Right lung (tissue), 10 donors: ENCODE results near the gene CYSLTR1. TPM values are rescaled to one million over a fixed set of nuclear protein-coding genes. Genes with fewer than 3 reads are reported as not detected.
"Not testable (repeated sequence)": the region's sequence is repeated elsewhere in the genome, so short reads cannot be mapped to it uniquely, and the experiment has no call there.

Experiments used
- DNase-seq, 2 donors: peaks; one replicate each; pipeline ENCODE4 v3.0.0-alpha.2; 2013
- long read RNA-seq, 8 donors: transcript quantifications; one replicate each; lab custom pipeline, GENCODE V29; 2026
- polyA plus RNA-seq, 5 donors: library from polyadenylated mRNA; unstranded; fragments of 120-200 nt; gene quantifications; one replicate each; pipeline versions ENCODE4 v1.2.1 to v1.2.3, GENCODE V29; 2013; ENCODE audit warnings: inconsistent platforms in 1 of 5, low replicate concordance in 1 of 5; ENCODE audit not compliant: insufficient read length in 5 of 5, insufficient read depth in 1 of 5

Gene CYSLTR1, protein sequence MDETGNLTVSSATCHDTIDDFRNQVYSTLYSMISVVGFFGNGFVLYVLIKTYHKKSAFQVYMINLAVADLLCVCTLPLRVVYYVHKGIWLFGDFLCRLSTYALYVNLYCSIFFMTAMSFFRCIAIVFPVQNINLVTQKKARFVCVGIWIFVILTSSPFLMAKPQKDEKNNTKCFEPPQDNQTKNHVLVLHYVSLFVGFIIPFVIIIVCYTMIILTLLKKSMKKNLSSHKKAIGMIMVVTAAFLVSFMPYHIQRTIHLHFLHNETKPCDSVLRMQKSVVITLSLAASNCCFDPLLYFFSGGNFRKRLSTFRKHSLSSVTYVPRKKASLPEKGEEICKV
- polyA plus RNA-seq = 1 to 10 TPM; 1.8 to 2.5 (median 2.1) TPM
- long read RNA-seq, donor 1, partial matches to known transcripts = 0 of 3 reads
- long read RNA-seq, donor 1, other reads (novel, unspliced or antisense) = 0 of 3 reads
- long read RNA-seq, donor 2, partial matches to known transcripts = 0 of 3 reads
- long read RNA-seq, donor 2, other reads (novel, unspliced or antisense) = 0 of 3 reads
- long read RNA-seq, donor 3 = 0 reads
- long read RNA-seq, donor 4 = 0 reads
- long read RNA-seq, donor 5, partial matches to known transcripts = 0 of 2 reads
- long read RNA-seq, donor 5, other reads (novel, unspliced or antisense) = 0 of 2 reads
- long read RNA-seq, donor 6, partial matches to known transcripts = 0 of 1 reads
- long read RNA-seq, donor 6, other reads (novel, unspliced or antisense) = 0 of 1 reads
- long read RNA-seq, donor 7 = 0 reads
- long read RNA-seq, donor 8 = 0 reads

DNA sequence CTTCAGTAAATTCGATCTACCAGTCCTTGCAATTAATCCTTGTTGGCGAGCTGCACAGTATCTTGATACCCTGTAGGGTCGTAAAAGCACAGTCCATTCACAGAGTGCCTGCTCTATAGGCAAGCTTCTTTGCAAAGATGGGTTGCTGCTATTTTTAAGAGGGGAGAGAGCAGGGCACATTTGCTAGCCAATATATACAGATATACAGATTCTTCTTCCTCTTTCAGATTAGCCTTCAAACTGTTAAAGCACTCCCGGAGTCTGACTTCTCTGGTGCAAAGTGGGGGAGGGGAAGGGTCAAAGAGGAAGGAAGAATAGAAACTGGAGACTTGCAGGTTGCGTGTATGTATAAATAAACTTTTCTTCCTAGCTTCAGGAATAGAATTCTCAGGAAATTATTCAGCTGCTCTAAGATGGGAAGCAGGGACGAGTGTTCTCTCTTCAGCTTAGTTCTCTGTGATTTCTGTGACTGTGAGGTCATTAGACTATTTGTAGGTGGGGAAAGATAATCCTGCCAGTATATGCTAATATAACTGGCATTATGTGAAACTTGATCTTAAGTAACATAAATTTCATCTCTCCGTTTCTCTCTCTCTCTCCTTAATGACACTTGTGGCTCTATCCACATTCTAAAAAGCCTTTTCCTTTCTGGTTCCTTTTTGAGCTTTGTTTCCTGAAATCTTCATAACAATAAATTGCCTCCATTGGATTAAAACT lies at the start of gene CYSLTR1:
Gene CYSLTR1, minus strand, starts transcription at position 242 of the 717 bp plus-strand sequence. CDS start 53,865 bp downstream, outside the sequence.
- DNase-seq = no peak

DNA sequence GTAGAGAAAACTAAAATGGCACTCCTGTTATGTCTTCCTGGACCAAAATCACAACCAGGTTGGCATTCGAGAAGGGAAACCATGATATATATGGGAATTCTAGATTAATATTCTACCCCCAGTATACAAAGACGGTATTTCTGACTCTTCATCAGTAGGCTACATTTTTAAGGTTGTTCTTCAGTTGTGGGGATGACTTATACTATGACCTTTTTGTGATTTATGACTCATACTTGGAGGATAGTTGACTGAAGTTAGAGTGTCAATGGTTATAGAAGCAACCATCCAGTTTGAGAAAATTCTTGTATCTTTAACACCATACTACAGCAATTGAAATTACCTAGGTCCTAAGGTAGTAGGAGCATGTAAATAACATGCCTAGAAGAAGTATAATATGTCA lies 49.8 kb upstream of the CYSLTR1 start:
- no peak for DNase-seq

DNA sequence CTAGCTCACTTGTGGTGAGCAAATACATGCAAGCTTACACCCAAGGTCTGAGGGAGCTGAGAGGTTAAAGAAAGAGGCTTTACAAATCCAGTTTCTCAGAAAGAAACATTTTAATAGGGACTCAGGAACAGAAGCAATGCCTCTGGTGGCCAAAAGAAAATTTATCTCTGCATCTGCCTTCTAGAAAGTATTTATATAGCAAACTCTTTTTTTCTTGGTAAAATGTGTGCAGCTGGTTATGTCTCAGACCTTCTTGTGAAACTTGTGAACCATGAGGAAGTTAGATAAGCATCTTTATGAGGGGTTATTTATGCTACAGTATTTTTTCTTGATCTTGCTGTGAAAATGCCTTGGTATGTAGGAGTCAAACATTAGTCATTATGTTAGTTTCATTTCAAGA lies 48.5 kb upstream of the CYSLTR1 start:
- no peak for DNase-seq

DNA sequence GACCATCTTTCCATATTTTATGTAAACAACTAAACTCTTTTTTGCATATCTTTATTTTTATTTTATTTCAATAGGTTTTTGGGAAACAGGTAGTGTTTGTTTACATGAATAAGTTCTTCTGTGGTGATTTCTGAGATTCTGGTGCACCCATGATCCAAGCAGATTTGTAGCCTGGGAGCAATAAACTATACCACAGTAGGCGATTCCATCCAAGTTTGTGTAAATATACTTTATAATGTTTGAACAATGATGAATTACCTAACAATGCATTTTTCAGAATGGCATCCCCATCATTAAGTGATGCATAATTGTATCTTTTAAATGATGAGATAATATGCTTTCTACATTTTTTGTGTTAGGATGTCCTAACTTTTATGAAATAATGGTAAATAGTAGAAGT lies 39.2 kb upstream of the CYSLTR1 start:
- DNase-seq = no peak

DNA sequence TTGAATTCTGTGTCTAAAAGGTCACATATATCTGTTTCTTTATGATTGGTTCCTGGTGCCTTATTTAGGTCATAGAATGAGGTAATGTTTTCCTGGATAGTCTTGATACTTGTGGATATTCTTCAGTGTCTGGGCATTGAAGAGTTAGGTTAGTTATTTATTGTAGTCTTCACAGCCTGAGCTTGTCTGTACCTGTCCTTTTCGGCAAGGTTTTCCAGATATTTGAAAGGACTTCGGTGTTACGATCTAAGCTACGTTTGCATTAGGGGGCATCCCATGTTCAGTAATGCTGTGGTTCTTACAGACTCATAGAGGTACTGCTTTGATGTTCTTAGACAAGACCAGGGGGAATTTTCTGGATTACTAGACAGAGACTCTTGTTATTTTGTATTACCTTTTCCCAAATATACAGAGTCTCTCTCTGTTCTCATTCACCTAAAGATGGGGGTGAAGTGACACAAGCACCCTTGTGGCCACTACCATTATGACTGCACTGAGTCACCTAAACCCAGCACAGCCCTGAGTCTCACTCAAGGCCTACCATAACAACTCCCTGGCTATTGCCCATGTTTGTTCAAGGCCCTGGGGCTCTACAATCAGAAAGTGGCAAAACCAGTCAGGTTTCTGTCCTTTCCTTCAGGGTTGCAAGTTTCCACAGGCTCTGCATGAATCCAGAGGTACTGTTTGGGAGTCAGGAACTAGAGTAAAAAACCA lies 30.1 kb upstream of the CYSLTR1 start:
- no peak for DNase-seq

DNA sequence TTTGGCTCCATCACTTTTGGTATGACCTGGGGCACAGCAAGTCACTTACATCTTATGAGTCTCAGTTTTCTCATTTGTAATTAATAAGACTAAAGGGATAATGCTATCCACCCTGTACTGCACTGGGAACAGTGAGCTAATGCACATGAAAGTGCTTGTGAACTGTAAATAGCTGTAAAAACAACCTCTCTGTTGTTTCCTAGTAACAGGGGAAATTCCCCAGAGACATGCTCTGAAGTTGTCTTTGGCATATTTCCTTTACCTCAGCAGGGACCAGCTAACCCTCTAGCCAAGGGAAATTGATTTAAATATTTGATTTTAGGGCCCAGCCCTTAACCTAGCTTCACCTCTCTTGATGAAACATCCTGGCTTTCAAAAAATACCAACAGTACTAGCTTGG lies 6.1 kb upstream of the CYSLTR1 start:
- no peak for DNase-seq

DNA sequence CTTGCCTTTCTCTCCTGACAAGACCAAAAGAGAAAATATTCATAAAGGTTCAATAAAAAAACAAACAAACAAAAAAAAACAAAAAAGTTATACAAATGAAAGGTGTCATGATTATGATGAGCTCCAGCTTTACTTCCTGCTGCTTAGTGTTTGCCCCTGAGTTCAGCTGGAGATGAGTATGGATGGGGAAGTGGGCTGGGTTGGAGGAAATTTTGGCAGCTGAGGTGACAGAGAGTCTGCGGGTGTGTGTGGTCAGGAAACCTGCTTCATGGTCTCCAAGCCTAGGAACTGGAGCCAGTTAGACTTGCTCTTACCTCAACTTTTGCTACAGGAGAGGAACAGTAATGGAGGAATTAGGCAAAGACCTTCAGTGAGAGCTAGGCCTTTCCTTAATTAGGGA lies 4.3 kb upstream of the CYSLTR1 start:
- DNase-seq = no peak

DNA sequence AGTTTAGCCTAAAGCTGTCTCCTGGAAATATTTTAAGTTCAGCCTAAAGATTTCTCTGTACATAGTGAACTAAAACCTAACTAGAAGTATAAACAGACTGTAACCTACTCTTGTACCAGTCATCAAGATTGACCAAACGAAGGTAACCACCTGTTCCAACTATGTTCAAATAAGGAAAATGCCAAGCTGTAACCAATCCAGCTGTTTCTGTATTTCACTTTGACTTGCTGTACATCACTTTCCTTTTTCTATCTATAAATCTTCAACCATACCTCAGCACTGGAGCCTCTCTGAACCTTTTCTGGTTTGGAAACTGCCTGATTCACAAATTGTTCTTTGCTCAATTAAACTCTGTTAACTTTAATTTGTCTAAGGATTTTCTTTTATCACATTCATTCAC lies 3.1 kb upstream of the CYSLTR1 start:
- DNase-seq = no peak

DNA sequence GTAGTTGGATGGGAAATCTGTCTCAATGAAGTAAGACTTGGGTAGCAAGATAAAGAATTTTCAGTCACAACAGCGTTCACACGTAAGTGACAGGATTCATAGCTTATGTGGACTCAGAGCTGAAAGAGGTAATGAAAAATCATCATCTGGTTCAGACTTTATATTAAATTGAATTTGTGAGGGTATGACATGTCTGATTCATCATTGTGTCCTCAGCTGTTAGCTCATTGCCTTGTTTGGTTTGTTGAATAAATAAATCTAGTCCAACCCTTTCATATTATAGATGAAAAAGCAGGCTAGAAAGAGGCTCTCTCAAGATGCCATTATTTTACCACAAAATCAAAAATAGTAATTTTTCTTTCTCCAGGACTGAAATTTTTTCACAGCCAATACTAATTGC lies 2.7 kb upstream of the CYSLTR1 start:
- no peak for DNase-seq

DNA sequence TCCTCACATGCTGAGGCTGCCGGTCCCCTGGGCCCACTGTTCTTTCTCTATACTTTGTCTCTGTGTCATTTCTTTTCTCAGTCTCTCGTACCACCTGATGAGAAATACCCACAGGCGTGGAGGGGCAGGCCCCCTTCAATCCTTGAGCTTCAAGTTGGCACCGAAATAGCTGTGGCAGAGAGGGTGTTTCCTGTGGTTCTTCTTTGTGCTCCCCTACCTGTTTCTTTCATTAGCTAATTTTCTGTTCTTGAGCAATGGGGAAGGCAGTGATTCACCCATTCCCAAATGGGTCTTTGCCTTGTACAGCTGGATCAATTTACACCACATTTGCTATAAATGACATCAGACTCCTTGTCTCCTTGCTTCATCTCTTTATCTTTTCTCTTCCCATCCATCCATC lies 2.1 kb upstream of the CYSLTR1 start:
- DNase-seq = no peak

DNA sequence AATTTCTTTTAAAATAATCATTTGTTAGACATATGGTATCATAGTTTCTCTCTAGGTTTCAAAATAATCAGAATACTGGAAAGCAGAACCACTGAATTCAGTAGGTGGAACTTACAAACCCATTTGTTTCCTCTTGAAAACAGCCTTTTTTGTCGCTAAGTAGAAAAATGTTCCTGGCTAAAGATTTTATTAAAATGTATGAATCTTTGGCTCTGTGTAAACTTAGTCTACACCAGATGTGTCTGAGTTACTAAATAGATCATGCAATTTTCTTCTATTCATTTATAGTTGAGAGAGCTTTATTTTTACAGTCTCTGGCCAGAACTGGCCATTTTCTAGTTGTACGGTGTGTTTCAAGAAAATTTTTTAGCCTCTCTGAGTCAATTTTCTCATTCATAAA lies 1.0 kb downstream of the CYSLTR1 start:
- DNase-seq = no peak

DNA sequence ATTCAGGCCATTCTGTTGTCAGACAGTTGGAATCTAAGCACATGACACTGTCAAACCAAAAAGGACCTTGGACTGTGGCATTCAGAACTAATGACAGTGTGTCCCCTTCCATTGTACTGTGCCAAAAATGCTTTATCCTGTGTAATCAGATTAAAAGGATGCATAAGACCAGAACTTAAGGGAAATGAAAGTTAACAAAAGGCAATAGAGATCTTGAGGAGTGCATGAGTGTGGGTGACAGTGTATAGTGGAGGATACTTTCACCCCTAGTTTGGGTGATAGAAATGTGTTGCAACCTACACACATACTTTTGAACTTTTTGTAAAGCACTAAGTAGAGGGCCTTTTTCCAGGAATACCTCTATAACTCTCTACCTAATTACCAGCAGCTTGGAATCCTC lies 4.5 kb downstream of the CYSLTR1 start:
- DNase-seq = no peak

DNA sequence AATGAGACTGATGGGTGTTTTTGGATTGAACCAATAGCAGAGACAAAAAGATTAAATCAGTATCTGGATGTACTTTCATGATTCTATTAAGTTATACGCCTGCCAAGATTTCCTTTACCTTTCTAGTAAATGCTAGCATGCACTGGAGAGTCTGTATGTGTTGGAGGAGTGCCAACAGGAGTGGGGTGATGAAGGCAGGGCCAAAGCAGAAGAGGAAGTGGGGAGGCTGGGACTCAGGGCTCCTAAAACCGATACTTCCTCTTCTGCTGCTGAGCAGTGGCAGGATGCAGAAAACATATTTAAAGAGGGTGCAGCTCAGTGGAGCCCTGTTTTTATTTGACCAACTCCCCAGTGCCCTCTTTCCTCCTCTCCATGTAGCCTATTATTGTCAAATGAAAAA lies 5.6 kb downstream of the CYSLTR1 start:
- DNase-seq = peak in 1 of 2 donors; percentile 12

DNA sequence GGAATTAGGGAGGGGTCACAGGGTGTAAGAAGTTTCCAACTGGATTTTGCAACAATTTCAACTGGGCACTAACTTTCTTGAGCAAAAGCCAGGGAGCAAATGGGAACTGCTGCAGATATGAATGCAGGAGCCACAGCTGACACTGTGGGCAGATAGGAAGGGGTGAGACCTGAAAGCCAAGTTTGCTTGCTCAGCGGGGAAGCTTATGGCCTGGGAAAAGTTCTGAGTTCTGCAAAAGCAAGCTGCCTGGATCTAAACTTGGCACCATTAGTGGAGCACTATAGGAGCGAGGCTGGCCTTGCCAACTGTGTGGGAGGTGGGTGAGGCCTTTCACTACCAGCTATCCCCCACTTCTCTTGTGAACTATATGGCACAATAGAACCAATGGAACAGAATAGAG lies 11.1 kb downstream of the CYSLTR1 start:
- DNase-seq = no peak

DNA sequence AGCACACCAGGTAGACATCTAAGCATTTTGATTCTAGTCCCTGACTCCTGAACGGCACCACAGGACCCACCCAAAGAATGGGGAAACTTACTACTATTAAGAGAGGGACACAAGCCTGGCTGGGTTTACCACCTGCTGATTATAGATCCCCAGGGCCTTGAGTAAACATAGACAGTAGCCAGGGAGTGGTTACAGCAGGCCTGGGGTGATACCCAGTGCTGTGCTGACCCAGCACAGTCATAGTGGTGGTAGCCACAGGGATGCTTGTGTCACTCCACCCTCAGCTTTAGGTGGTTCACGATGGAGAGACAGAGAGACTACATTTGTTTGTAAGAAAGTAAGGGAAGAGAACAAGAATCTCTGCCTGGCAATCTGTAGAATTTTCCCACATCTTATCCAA lies 11.7 kb downstream of the CYSLTR1 start:
- DNase-seq = no peak

DNA sequence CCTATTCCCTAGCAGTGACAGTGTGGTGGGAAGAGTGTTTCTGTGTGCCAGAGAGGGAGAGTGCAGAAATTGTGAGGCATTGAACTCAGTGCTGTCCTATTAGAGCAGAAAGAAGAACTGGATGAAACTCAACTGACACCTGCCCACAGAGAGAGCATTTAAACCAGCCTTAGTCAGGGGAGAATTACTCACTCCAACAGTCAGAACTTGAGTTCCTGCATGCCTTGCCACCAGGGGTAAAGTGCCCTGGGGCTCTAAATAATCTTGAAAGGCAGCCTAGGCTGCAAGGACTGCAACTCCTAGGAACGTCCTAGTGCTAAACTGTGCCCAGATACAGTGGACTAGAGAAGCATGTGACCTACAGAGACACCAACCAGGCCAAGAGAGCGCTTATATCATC lies 12.8 kb downstream of the CYSLTR1 start:
- DNase-seq = no peak

DNA sequence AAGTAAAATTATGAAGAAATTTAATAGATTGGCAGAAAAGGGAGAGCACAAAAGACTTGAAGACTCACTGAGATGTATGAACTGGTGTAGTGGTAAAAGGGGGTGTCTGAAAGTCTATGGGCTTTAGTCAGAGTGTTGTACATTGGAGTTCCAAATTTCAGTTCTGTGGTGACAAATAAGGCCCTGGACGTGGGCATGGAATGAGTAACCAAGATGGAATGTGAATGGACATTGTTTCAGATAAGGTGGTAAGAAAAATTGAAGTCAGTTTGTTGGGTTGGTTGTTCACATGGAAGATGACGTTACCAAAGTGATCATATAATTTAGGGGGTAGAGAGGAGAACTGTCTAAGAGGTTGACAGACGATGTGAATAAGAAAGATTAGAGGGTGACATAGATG lies 13.9 kb downstream of the CYSLTR1 start:
- no peak for DNase-seq

DNA sequence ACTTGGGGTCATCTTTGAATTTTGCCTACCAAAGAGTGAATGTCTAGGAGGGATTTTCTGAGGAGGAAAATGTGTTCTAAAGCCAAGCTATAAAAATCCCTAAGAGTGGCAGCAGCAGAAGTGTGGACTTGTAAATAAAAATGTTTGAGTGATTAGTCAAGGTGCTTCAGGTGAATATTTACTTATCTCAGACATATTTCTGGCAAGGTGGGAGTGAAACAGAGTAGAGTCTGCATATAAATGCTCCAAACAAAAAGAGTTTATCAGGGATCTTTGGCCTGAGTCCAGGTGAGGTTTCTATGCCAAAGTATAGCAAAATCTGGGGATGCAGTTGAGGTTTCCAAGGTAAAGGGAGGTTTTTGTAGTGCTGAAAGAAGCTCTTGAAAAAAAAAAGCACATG lies 19.7 kb downstream of the CYSLTR1 start:
- no peak for DNase-seq

DNA sequence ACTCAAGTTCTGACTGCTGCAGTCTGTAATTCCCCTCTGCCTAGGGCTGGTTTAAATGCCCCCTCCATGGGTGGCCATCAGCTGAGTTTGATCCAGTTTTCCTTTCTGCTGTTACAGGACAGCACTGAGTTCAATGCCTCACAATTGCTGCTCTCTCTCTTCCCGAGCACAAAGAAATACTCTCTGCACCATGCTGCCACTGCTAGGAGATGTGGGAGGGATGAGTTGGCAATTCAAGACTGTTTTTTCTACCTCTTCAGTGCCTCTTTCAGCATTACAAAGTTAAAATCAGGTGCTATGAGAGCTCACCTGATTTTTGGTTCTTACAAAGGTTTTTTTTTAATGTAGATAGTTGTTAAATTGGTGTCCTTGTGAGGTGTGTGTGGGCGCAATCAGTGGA lies 24.3 kb downstream of the CYSLTR1 start:
- no peak for DNase-seq

DNA sequence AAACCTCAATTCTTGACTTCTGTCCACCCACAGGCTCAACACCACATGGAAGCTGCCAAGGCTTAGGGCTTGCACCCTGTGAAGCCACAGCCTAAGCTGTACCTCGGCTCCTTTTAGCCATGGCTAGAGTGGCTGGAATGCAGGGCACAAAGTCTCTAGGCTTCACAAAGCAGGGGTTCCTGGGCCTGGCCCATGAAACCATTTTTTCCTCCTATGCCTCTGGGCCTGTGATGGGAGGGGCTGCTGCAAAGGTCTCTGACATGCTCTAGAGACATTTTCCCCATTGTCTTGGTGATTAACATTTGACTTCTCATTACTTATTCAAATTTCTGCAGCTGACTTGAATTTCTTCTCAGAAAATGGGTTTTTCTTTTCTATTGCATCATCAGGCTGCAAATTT lies 26.5 kb downstream of the CYSLTR1 start:
- not testable (repeated sequence) for DNase-seq

DNA sequence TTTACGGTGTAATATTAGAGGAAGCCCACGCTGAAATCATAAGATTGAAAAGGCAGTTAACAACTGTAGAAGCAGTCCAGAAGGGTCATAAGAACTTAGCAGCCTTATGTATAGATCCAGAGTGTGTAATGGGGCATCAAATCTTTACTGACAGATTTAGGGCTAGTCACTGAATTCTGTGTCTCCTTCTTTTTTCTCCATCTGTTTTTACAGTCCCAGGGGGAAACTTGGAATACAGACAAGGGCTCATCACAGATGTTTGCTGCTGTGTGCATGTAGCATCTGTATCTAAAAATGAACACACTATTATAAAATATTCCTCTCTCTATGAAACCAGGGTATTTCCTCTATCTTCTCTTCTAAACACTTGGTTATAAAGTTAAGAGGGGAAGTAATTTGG lies 43.9 kb downstream of the CYSLTR1 start:
- DNase-seq = no peak

DNA sequence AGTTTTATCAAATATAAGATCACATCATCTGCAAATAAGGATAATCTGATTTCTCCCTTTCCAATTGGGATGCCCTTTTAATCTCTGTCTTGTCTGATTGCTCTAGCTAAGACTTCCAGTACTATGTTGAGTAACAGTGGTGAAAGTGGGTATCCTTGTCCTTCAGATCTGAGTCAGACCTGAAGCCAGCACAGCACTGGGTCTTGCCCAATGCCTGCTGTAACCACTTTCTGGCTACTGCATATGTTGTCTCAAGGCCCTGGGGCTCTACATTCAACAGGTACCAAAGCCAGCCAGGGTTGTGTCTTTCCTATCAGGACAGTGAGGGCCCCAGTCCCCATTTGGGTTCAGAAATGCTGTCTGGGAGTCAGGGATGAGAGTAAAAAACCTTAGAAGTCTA lies 90.3 kb downstream of the CYSLTR1 start:
- DNase-seq = no peak
